A549 (cell line): Measurements from ENCODE around the gene KLHL6. TPM values are rescaled to one million over a fixed set of nuclear protein-coding genes. Genes with fewer than 3 reads are reported as not detected.

Source experiments
- ATAC-seq, 2 experiments: fragments of 200-7000 bp in 1 of 2; fragments of >200 bp in 1 of 2; cut with Nextera tagmentation in 1 of 2; cut with Tn5 transposase in 1 of 2; 3 replicates each; pipeline versions ENCODE4 v1.8.0 to v1.9.1; 2018 to 2020; ENCODE audit warnings: mild to moderate bottlenecking in 1 of 2, moderate library complexity in 1 of 2
- CTCF ChIA-PET: fragments of 300-600 bp; sonication (Branson Sonifier 250); formaldehyde crosslinking; extraction: SDS; loops from one replicate; lab custom pipeline; 2021; ENCODE audit warnings: antibody characterized with exemption, inconsistent platforms; lab: Yijun Ruan, JAX
- POLR2A ChIA-PET: fragments of 350-600 bp; formaldehyde crosslinking; extraction: SDS; loops from one replicate; lab custom pipeline; 2021; ENCODE audit warnings: antibody characterized with exemption, inconsistent platforms; lab: Yijun Ruan, JAX
- DNase-seq, 2 experiments: peaks; one replicate each; pipeline versions ENCODE4 v3.0.0 to v3.0.0-alpha.2; 2011 to 2016; ENCODE audit warnings: low read depth in 1 of 2, low spot score in 1 of 2
- FAIRE-seq: peaks from 2 replicates; lab custom pipeline; 2011; peaks lifted over from hg19 to GRCh38; lab: Jason Lieb, UNC
- H3K27ac ChIP-seq, 2 experiments: fragments of >200 bp; sonication (Bioruptor Twin); formaldehyde crosslinking; 3 replicates each; pipeline ENCODE4 v1.5.1; 2016 to 2017
- H3K4me1 ChIP-seq: fragments of >200 bp; sonication (Bioruptor Twin); formaldehyde crosslinking; 3 replicates; pipeline ENCODE4 v1.6.1; 2016
- H3K4me2 ChIP-seq: fragments of >200 bp; sonication (Bioruptor Twin); formaldehyde crosslinking; 3 replicates; pipeline ENCODE4 v1.6.1; 2016
- H3K4me3 ChIP-seq: fragments of >200 bp; sonication (Bioruptor Twin); formaldehyde crosslinking; 3 replicates; pipeline ENCODE4 v1.5.1; 2016
- H3K9me3 ChIP-seq: fragments of >200 bp; sonication (Bioruptor Twin); formaldehyde crosslinking; 3 replicates; pipeline ENCODE4 v1.6.1; 2016
- BCL3 ChIP-seq: fragments of >200 bp; sonication (Bioruptor Twin); formaldehyde crosslinking; IDR thresholded peaks from 3 replicates; pipeline ENCODE4 v1.6.1; 2016
- CEBPB ChIP-seq, 2 experiments: fragments of >200 bp in 1 of 2; sonication (Bioruptor Twin) in 1 of 2; formaldehyde crosslinking in 1 of 2; IDR thresholded peaks; 2 replicates each; pipeline ENCODE4 v1.6.1; 2012 to 2016
- CTCF ChIP-seq: fragments of >200 bp; sonication (Bioruptor Twin); formaldehyde crosslinking; IDR thresholded peaks from 3 replicates; pipeline ENCODE4 v1.5.1; 2016
- EHF ChIP-seq: fragments of 250-450 bp; sonication (Bioruptor Pico); IDR thresholded peaks from 2 replicates; pipeline ENCODE4 v1.5.0; 2020; ENCODE audit warnings: mild to moderate bottlenecking
- ELK1 ChIP-seq: fragments of 150-350 bp; IDR thresholded peaks from 2 replicates; pipeline ENCODE4 v1.6.1; 2014; ENCODE audit warnings: low read depth, mild to moderate bottlenecking, low read length
- EP300 ChIP-seq, 2 experiments: fragments of >200 bp; sonication (Bioruptor Twin); formaldehyde crosslinking; IDR thresholded peaks; 2 replicates in 1 of 2; 3 replicates in 1 of 2; pipeline ENCODE4 v1.6.1; 2016 to 2017
- ESRRA ChIP-seq: fragments of 150-350 bp; IDR thresholded peaks from 2 replicates; pipeline ENCODE4 v1.6.1; 2014; ENCODE audit warnings: mild to moderate bottlenecking, low read length, borderline replicate concordance
- FOSL2 ChIP-seq, 2 experiments: fragments of 450-650 bp in 1 of 2; fragments of >200 bp in 1 of 2; sonication (Bioruptor Twin) in 1 of 2; formaldehyde crosslinking; IDR thresholded peaks; 2 replicates each; pipeline versions ENCODE4 v1.5.0 to v1.6.1; 2016 to 2020; ENCODE audit warnings: mild to moderate bottlenecking in 1 of 2, moderate library complexity in 1 of 2
- HOXA7 ChIP-seq: fragments of 250-450 bp; sonication (Bioruptor Pico); IDR thresholded peaks from 2 replicates; pipeline ENCODE4 v1.5.0; 2020; ENCODE audit warnings: mild to moderate bottlenecking, moderate library complexity
- HOXB13 ChIP-seq: fragments of 250-450 bp; sonication (Bioruptor Pico); IDR thresholded peaks from 2 replicates; pipeline ENCODE4 v1.5.0; 2020; ENCODE audit warnings: low read depth, mild to moderate bottlenecking, moderate library complexity
- KDM1A ChIP-seq: fragments of 200-600 bp; sonication (generic); IDR thresholded peaks from 2 replicates; pipeline ENCODE4 v1.6.1; 2016; ENCODE audit warnings: low read depth, mild to moderate bottlenecking
- KDM5A ChIP-seq: fragments of 200-600 bp; sonication (generic); IDR thresholded peaks from 2 replicates; pipeline ENCODE4 v1.6.1; 2016; ENCODE audit warnings: antibody characterized with exemption, mild to moderate bottlenecking
- NFE2L2 ChIP-seq: fragments of 150-350 bp; conservative IDR thresholded peaks from 2 replicates; pipeline ENCODE4 v1.6.1; 2014; ENCODE audit warnings: low read length
- NR3C1 ChIP-seq: fragments of >200 bp; sonication (Bioruptor Twin); formaldehyde crosslinking; IDR thresholded peaks from 3 replicates; pipeline ENCODE4 v1.6.1; 2017
- PHF8 ChIP-seq: fragments of 200-600 bp; sonication (generic); IDR thresholded peaks from 2 replicates; pipeline ENCODE4 v1.6.1; 2016; ENCODE audit warnings: low read depth, mild to moderate bottlenecking, antibody characterized with exemption, moderate library complexity, borderline replicate concordance
- RAD21 ChIP-seq, 2 experiments: fragments of >200 bp in 1 of 2; sonication (Bioruptor Twin) in 1 of 2; formaldehyde crosslinking in 1 of 2; IDR thresholded peaks in 1 of 2; conservative IDR thresholded peaks in 1 of 2; 2 replicates in 1 of 2; 3 replicates in 1 of 2; pipeline ENCODE4 v1.6.1; 2012 to 2018; ENCODE audit warnings: inconsistent platforms in 1 of 2
- REST ChIP-seq: fragments of 200-600 bp; sonication (generic); IDR thresholded peaks from 2 replicates; pipeline ENCODE4 v1.6.1; 2016; ENCODE audit warnings: antibody characterized with exemption, mild to moderate bottlenecking, moderate library complexity
- TP53 ChIP-seq: fragments of 250-450 bp; sonication (Bioruptor Pico); IDR thresholded peaks from 2 replicates; pipeline ENCODE4 v1.5.0; 2021; ENCODE audit warnings: mild to moderate bottlenecking, moderate library complexity
- ZFP36 ChIP-seq: fragments of 450-650 bp; IDR thresholded peaks from 2 replicates; pipeline ENCODE4 v1.6.1; 2014; ENCODE audit warnings: borderline replicate concordance; ENCODE audit not compliant: partially characterized antibody
- ZNF302 ChIP-seq: fragments of 250-450 bp; sonication (Bioruptor Pico); IDR thresholded peaks from 2 replicates; pipeline ENCODE4 v1.9.0; 2021; ENCODE audit warnings: inconsistent platforms, mild to moderate bottlenecking, moderate library complexity
- WGBS: methylation state at CpG from one replicate; pipeline ENCODE4 v1.1.6; 2017; ENCODE audit errors: missing lambda C conversion rate; 5-methylcytosine and 5-hydroxymethylcytosine counted together
- polyA plus RNA-seq, 4 experiments: library from polyadenylated mRNA; depleted of rRNA in 3 of 4; stranded (reverse); fragments of >200 nt; fragmentation: RNase III in 1 of 4; extraction: RNeasy Plus Mini Kit Qiagen cat#74134 plus additional on column Dnase treatment in 1 of 4; gene quantifications; 2 replicates in 3 of 4; 3 replicates in 1 of 4; pipeline ENCODE4 v1.2.3, GENCODE V29; 2011 to 2017

Gene KLHL6
- polyA plus RNA-seq, 2 of the 4 experiments (the other 2 are of a cell fraction) = not detected

GRCh38 chr3:183551930-183552329 is 3.6 kb downstream of the KLHL6 start (continued):
- no peak for TF ChIP-seq EP300 (IDR thresholded peaks at IDR 0.05)
- no peak for TF ChIP-seq ZNF302 (CRISPR knock-in tag)

- peak overlapping the region; percentile 67 to 75; a peak in 4 of 6 replicates for H3K27ac ChIP-seq
- DNase-seq = peak; percentile 46 to 79
- no peaks in the 10 kb centered on the region for H3K9me3 ChIP-seq
- H3K4me2 ChIP-seq = peak overlapping the region; percentile 49; the same call in 2 of the 3 replicates
- WGBS = 0% methylated on average over 1 of the region's 2 CpGs
- ChIA-PET CTCF (no interaction called here), POLR2A (interaction anchor here (1.0 kb wide), 1 partner anchor 88 kb away, joined by 8 read pairs; the partner anchor contains the start of gene KLHL24)
- no peak for TF ChIP-seq EHF
- no peak for TF ChIP-seq NFE2L2
- TF ChIP-seq NR3C1 = no peak
- no peak for TF ChIP-seq FOSL2 (IDR thresholded peaks at IDR 0.05)
- peak; percentile 44; the same call in 1 of the 2 replicates for TF ChIP-seq FOSL2 (CRISPR knock-in tag; IDR thresholded peaks at IDR 0.05)
- no peak for TF ChIP-seq CTCF
- TF ChIP-seq ZFP36 = no peak
- TF ChIP-seq BCL3 = no peak
- TF ChIP-seq PHF8 = no peak
- TF ChIP-seq CEBPB (IDR thresholded peaks at IDR 0.05) = 0 out of 4 replicates have a peak, but pooled peaks of 1 of the 2 experiments have one; percentile 7
- TF ChIP-seq KDM5A = no peak
- TF ChIP-seq RAD21 (conservative IDR thresholded peaks at IDR 0.05 in 1 of 2, IDR thresholded peaks at IDR 0.05 in 1 of 2) = no peak
- FAIRE-seq = no peak
- peaks cover 9% of the 10 kb centered on the region for H3K4me1 ChIP-seq
- no peak overlapping the region for H3K4me3 ChIP-seq
- ATAC-seq = peak; percentile 97 to 98
Measured at GRCh38 chr3:183548262-183548769, 7.2 kb downstream of the KLHL6 start.

- Histone ChIP-seq H3K27ac (no peak overlapping the region), H3K4me1 (peaks cover 9% of the 10 kb centered on the region), H3K4me3 (no peak overlapping the region), H3K4me2 (no peak overlapping the region), H3K9me3 (no peaks in the 10 kb centered on the region)
- ATAC-seq (no peak), FAIRE-seq (no peak), DNase-seq (no peak)
- TF ChIP-seq TP53 (CRISPR knock-in tag) = no peak
- TF ChIP-seq REST = no peak
- no peak for TF ChIP-seq HOXA7 (CRISPR knock-in tag)
- no peak for TF ChIP-seq HOXB13 (CRISPR knock-in tag)
- no peak for TF ChIP-seq EHF
- TF ChIP-seq KDM5A = no peak
- no peak for TF ChIP-seq ELK1
- TF ChIP-seq KDM1A = no peak
- TF ChIP-seq ESRRA = no peak
- ChIA-PET CTCF (no interaction called here), POLR2A (no interaction called here)
- WGBS = 89% methylated on average over 19 of the region's 19 CpGs
Measured at GRCh38 chr3:183546625-183547024, 8.9 kb downstream of the KLHL6 start.
